Breast epithelium (tissue), 4 donors: ENCODE data around the gene NEU1. TPM values are rescaled to one million over a fixed set of nuclear protein-coding genes. Genes with fewer than 3 reads are reported as not detected.
A peak's percentile ranks its signal among the peaks of the same experiment; 100 is the strongest.
"Not testable (repeated sequence)": the region's sequence is repeated elsewhere in the genome, so short reads cannot be mapped to it uniquely, and the experiment has no call there.

Experiments used
- DNase-seq, 2 donors: peaks; one replicate each; pipeline ENCODE4 v3.0.0-alpha.2; 2019; ENCODE audit warnings: low spot score in 2 of 2
- H3K27ac ChIP-seq, 2 donors: fragments of 200-600 bp; sonication (generic) in 1 of 2; one replicate each; pipeline ENCODE4 v1.5.1; 2016 to 2019; ENCODE audit warnings: mild to moderate bottlenecking in 1 of 2
- H3K27me3 ChIP-seq, 2 donors: fragments of 200-600 bp; sonication (generic) in 1 of 2; one replicate each; pipeline versions ENCODE4 v1.5.1 to v1.6.0; 2017 to 2019; ENCODE audit warnings: control low read depth in 1 of 2, mild to moderate bottlenecking in 1 of 2
- H3K36me3 ChIP-seq: fragments of 200-600 bp; one replicate; pipeline ENCODE4 v1.5.1; 2019
- H3K4me1 ChIP-seq, 2 donors: fragments of 200-600 bp; sonication (generic); one replicate each; pipeline ENCODE4 v1.5.1; 2016 to 2019; ENCODE audit warnings: control low read depth in 1 of 2
- H3K4me3 ChIP-seq, 3 donors: fragments of 200-600 bp; sonication (generic); 1 replicate in 2 of 3; 2 replicates in 1 of 3; pipeline ENCODE4 v1.5.1; 2016 to 2019; ENCODE audit warnings: mild to moderate bottlenecking in 3 of 3, moderate library complexity in 2 of 3
- H3K9me3 ChIP-seq, 2 donors: fragments of 200-600 bp; sonication (generic) in 1 of 2; one replicate each; pipeline ENCODE4 v1.5.1; 2016 to 2019; ENCODE audit warnings: control low read depth in 1 of 2
- POLR2A ChIP-seq: fragments of 450-650 bp; IDR thresholded peaks from one replicate; pipeline ENCODE4 v1.6.1; 2016; ENCODE audit warnings: antibody characterized with exemption, mild to moderate bottlenecking, moderate library complexity
- POLR2AphosphoS5 ChIP-seq, 3 donors: sonication (generic); formaldehyde crosslinking; IDR thresholded peaks; one replicate each; pipeline ENCODE4 v1.6.1; 2017; ENCODE audit warnings: antibody characterized with exemption in 3 of 3
- intact Hi-C: fragments of 100-400 bp; cut with DNase I; formaldehyde crosslinking; loops from one replicate; pipeline ENCODE4 v1.15.1; 2023; ENCODE audit warnings: low total_unique reads
- total RNA-seq, 3 donors: library from RNA; depleted of rRNA; stranded (reverse); fragments of >200 nt; gene quantifications; one replicate each; pipeline ENCODE4 v1.1.0, GENCODE V29; 2016
- TF ChIP-seq, protein P1 (sequence below), 3 donors: fragments of 450-650 bp; IDR thresholded peaks; one replicate each; pipeline ENCODE4 v1.5.1; 2016 to 2017; ENCODE audit warnings: antibody characterized with exemption in 3 of 3, mild to moderate bottlenecking in 3 of 3, moderate library complexity in 3 of 3

Gene NEU1
- total RNA-seq, 3 donors from 2014 or later = 44.6 to 57.3 (median 48.9) TPM

- peak within 1 kb of the TSS; percentile 63 to 83 (median 66) for H3K4me3 ChIP-seq
- peak within 1 kb of the TSS; percentile 97 to 99 for H3K27ac ChIP-seq
- TF ChIP-seq POLR2A (peak; percentile 100), POLR2AphosphoS5 (IDR thresholded peaks at IDR 0.05) (peak; percentile 99 to 100 (median 99))
- TF ChIP-seq, protein P1, sequence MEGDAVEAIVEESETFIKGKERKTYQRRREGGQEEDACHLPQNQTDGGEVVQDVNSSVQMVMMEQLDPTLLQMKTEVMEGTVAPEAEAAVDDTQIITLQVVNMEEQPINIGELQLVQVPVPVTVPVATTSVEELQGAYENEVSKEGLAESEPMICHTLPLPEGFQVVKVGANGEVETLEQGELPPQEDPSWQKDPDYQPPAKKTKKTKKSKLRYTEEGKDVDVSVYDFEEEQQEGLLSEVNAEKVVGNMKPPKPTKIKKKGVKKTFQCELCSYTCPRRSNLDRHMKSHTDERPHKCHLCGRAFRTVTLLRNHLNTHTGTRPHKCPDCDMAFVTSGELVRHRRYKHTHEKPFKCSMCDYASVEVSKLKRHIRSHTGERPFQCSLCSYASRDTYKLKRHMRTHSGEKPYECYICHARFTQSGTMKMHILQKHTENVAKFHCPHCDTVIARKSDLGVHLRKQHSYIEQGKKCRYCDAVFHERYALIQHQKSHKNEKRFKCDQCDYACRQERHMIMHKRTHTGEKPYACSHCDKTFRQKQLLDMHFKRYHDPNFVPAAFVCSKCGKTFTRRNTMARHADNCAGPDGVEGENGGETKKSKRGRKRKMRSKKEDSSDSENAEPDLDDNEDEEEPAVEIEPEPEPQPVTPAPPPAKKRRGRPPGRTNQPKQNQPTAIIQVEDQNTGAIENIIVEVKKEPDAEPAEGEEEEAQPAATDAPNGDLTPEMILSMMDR (IDR thresholded peaks at IDR 0.05) = peak in 2 of 3 donors; percentile 8 to 13
- H3K9me3 ChIP-seq = no peaks in the 10 kb centered on the region
- peaks cover 4% of the 10 kb centered on the region in 2 donors for H3K4me1 ChIP-seq
- H3K36me3 ChIP-seq = no peaks in the 10 kb centered on the region
- peak; percentile 100 for DNase-seq
- intact Hi-C loops = no loop called here
- no peaks in the 10 kb centered on the region for H3K27me3 ChIP-seq
These were observed 35.1 kb downstream of the NEU1 start, which contains the start of gene HSPA1B for GRCh38 chr6:31827286-31828079. TSS of gene HSPA1B (plus strand) at chr6:31827738. CDS start at chr6:31827951, 213 bp downstream.

GRCh38 chr6:31826793-31827285 is 35.8 kb downstream of the NEU1 start:
- peak in 2 of 3 donors; percentile 57 to 80 for TF ChIP-seq POLR2AphosphoS5 (IDR thresholded peaks at IDR 0.05)
- TF ChIP-seq, protein P1 (IDR thresholded peaks at IDR 0.05) = peak in 1 of 3 donors; percentile 12
- peak; percentile 4 for TF ChIP-seq POLR2A
- DNase-seq = peak; percentile 90 to 94
- no peaks in the 10 kb centered on the region for H3K36me3 ChIP-seq
- H3K27me3 ChIP-seq = no peaks in the 10 kb centered on the region
- intact Hi-C loops = no loop called here
- H3K4me1 ChIP-seq = peaks cover 4% of the 10 kb centered on the region in 2 donors
- H3K9me3 ChIP-seq = no peaks in the 10 kb centered on the region
- H3K4me3 ChIP-seq = peak overlapping the region; percentile 63 to 83 (median 66)
- H3K27ac ChIP-seq = peak overlapping the region; percentile 97 to 99

DNA sequence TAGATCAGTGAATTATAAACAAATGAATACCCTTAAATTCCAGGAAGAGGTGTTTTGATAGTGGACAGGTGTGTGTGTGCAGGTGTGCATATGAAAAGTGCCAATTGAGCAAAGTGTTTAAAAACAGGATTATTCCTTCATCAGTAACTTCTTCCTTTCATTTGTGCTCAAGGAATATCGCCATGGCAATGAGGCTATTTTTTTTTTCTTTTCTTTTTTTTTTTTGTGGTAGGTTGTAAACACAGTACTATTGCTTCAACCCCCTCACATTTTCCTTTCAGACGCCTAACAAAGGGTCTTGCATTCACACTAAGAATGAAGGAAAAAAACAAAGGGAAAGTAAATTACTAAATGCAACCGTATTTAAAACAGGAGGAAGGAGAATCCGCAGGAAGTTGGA is 37.1 kb downstream of the NEU1 start:
- DNase-seq = no peak
- Histone ChIP-seq H3K27me3 (no peaks in the 10 kb centered on the region), H3K27ac (peak overlapping the region; percentile 97 to 99), H3K36me3 (no peaks in the 10 kb centered on the region), H3K9me3 (no peaks in the 10 kb centered on the region), H3K4me3 (peak overlapping the region in 2 of 3 donors; percentile 66 to 83), H3K4me1 (peaks cover 0 to 4% of the 10 kb centered on the region in 2 donors)
- TF ChIP-seq, protein P1 (IDR thresholded peaks at IDR 0.05) = no peak
- TF ChIP-seq POLR2A = no peak
- TF ChIP-seq POLR2AphosphoS5 (IDR thresholded peaks at IDR 0.05) = no peak
- intact Hi-C loops = no loop called here

DNA sequence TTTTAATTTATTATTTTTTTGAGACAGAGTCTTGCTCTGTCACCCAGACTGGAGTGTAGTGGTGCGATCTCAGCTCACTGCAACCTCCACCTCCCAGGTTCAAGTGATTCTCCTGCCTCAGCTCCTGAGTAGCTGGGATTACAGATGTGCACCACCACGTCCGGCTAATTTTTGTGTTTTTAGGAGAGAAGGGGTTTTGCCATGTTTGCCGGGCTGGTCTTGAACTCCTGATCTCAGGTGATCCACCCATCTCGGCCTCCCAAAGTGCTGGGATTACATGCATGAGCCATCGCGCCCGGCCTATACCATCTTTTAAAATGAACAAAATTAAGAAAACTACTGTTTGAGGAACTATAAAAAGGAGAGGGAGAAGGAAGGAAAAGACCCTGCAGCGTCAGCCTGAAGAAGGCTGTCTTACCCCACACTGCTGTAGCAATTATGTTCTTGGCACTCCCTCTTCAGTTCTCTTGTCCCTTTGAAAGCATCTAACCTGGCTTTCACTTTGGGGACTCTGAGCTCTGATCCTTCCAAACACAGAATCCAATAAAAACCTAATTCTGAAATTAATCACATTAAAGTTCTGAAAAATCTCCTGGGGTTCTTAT is 38.9 kb downstream of the NEU1 start:
- H3K36me3 ChIP-seq, H3K27me3 ChIP-seq, H3K4me3 ChIP-seq, H3K4me1 ChIP-seq, intact Hi-C loops, H3K9me3 ChIP-seq, DNase-seq: not testable (repeated sequence)
- H3K27ac ChIP-seq = peak overlapping the region; percentile 73 to 99

- H3K27me3 ChIP-seq = no peaks in the 10 kb centered on the region
- intact Hi-C loops = no loop called here
- peaks cover 0 to 4% of the 10 kb centered on the region in 2 donors for H3K4me1 ChIP-seq
- H3K27ac ChIP-seq = peak overlapping the region; percentile 91 to 99
- H3K9me3 ChIP-seq = no peaks in the 10 kb centered on the region
- TF ChIP-seq, protein P1 (IDR thresholded peaks at IDR 0.05) = no peak
- TF ChIP-seq POLR2AphosphoS5 (IDR thresholded peaks at IDR 0.05) (peak; percentile 92 to 93 (median 93)), POLR2A (peak; percentile 71)
- H3K4me3 ChIP-seq = peak overlapping the region; percentile 47 to 77 (median 62)
- no peaks in the 10 kb centered on the region for H3K36me3 ChIP-seq
- peak; percentile 80 to 87 for DNase-seq
These were observed 40.4 kb downstream of the NEU1 start for GRCh38 chr6:31822036-31822821.
